ENCODE measurements around the gene TST.
A peak's percentile ranks its signal among the peaks of the same experiment; 100 is the strongest.

Gene TST

GRCh38 chr22:37065180-37065579 is 45.9 kb upstream of the TST start:
- H3K79me1 ChIP-seq (ENCODE audit: low read depth, low read length) = peaks cover 5% of the 10 kb centered on the region
- H2AK5ac ChIP-seq (ENCODE audit: low read depth, low read length) = no peak overlapping the region
- H2BK5ac ChIP-seq (ENCODE audit: low read length) = peak overlapping the region; percentile 77
- H3K23ac ChIP-seq (ENCODE audit: low read depth, low read length, poor library complexity) = no peak overlapping the region
- no CpG with 5 or more reads among the region's 3 CpGs for WGBS, 2 donors (ENCODE audit: extremely low coverage in 2 of 2, insufficient read length in 2 of 2, insufficient replicate concordance in 1 of 2)
- peaks cover 9 to 17% of the 10 kb centered on the region in 2 donors for H3K36me3 ChIP-seq (replicated peaks in 1 of 2; ENCODE audit: control insufficient read depth in 2 of 2, insufficient read depth in 2 of 2, low read length in 2 of 2)
- no peak overlapping the region for H3K9ac ChIP-seq (ENCODE audit: low read depth, low read length, poor library complexity)
- H2BK12ac ChIP-seq (ENCODE audit: low read length) = no peak overlapping the region
- H4K8ac ChIP-seq (ENCODE audit: low read depth, low read length) = no peak overlapping the region
- no peak overlapping the region for H2BK15ac ChIP-seq (ENCODE audit: low read length)
- no peak overlapping the region for H3K4me3 ChIP-seq (ENCODE audit: low read length in 2 of 2)
- no peak overlapping the region for H4K91ac ChIP-seq (ENCODE audit: low read depth, low read length, poor library complexity)
- no peak overlapping the region for H2BK120ac ChIP-seq (ENCODE audit: low read depth, low read length)
- H3K27me3 ChIP-seq (ENCODE audit: control insufficient read depth in 3 of 3, insufficient read depth in 3 of 3, low read depth in 1 of 3, low read length in 3 of 3) = peaks cover 4 to 27% (median 25%) of the 10 kb centered on the region in 3 experiments
- H3K14ac ChIP-seq (ENCODE audit: low read length) = no peak overlapping the region
- no peaks in the 10 kb centered on the region for H3K9me3 ChIP-seq (replicated peaks in 1 of 2; ENCODE audit: control insufficient read depth in 2 of 2, insufficient read depth in 1 of 2, low read depth in 1 of 2, low read length in 2 of 2)
- H3K4ac ChIP-seq (ENCODE audit: low read length) = no peak overlapping the region
- H2AFZ ChIP-seq (ENCODE audit: low read length) = no peak overlapping the region
- H3K18ac ChIP-seq (ENCODE audit: low read length) = no peak overlapping the region
- H3K4me2 ChIP-seq (ENCODE audit: insufficient read depth, low read length, poor library complexity, severe bottlenecking) = no peak overlapping the region
- no peak overlapping the region for H3K27ac ChIP-seq (replicated peaks; ENCODE audit: low read length)
- peaks cover 0 to 4% of the 10 kb centered on the region in 2 donors for H3K4me1 ChIP-seq (ENCODE audit: control insufficient read depth in 2 of 2, insufficient read depth in 1 of 2, low read depth in 1 of 2, low read length in 2 of 2)
- no peak for DNase-seq (ENCODE audit: low spot score)

GRCh38 chr22:37064553-37064952 is 45.3 kb upstream of the TST start:
- Histone ChIP-seq H3K36me3 (replicated peaks in 1 of 2; ENCODE audit: control insufficient read depth in 2 of 2, insufficient read depth in 2 of 2, low read length in 2 of 2) (peaks cover 15 to 23% of the 10 kb centered on the region in 2 donors), H4K8ac (ENCODE audit: low read depth, low read length) (no peak overlapping the region), H3K4ac (ENCODE audit: low read length) (no peak overlapping the region), H2BK120ac (ENCODE audit: low read depth, low read length) (no peak overlapping the region), H3K4me3 (ENCODE audit: low read length in 2 of 2) (no peak overlapping the region), H2BK12ac (ENCODE audit: low read length) (no peak overlapping the region), H2AFZ (ENCODE audit: low read length) (no peak overlapping the region), H2AK5ac (ENCODE audit: low read depth, low read length) (no peak overlapping the region), H2BK5ac (ENCODE audit: low read length) (peak overlapping the region; percentile 77), H2BK15ac (ENCODE audit: low read length) (no peak overlapping the region), H3K4me2 (ENCODE audit: insufficient read depth, low read length, poor library complexity, severe bottlenecking) (no peak overlapping the region), H3K23ac (ENCODE audit: low read depth, low read length, poor library complexity) (no peak overlapping the region), H3K18ac (ENCODE audit: low read length) (no peak overlapping the region), H3K9ac (ENCODE audit: low read depth, low read length, poor library complexity) (no peak overlapping the region), H3K4me1 (ENCODE audit: control insufficient read depth in 2 of 2, insufficient read depth in 1 of 2, low read depth in 1 of 2, low read length in 2 of 2) (peaks cover 0 to 4% of the 10 kb centered on the region in 2 donors), H3K9me3 (replicated peaks in 1 of 2; ENCODE audit: control insufficient read depth in 2 of 2, insufficient read depth in 1 of 2, low read depth in 1 of 2, low read length in 2 of 2) (no peaks in the 10 kb centered on the region), H3K27me3 (ENCODE audit: control insufficient read depth in 3 of 3, insufficient read depth in 3 of 3, low read depth in 1 of 3, low read length in 3 of 3) (peaks cover 4 to 21% (median 19%) of the 10 kb centered on the region in 3 experiments), H3K27ac (replicated peaks; ENCODE audit: low read length) (no peak overlapping the region), H3K79me1 (ENCODE audit: low read depth, low read length) (peaks cover 5% of the 10 kb centered on the region), H3K14ac (ENCODE audit: low read length) (no peak overlapping the region), H4K91ac (ENCODE audit: low read depth, low read length, poor library complexity) (no peak overlapping the region)
- DNase-seq (ENCODE audit: low spot score) = no peak
- no CpG with 5 or more reads among the region's 11 CpGs for WGBS, 2 donors (ENCODE audit: extremely low coverage in 2 of 2, insufficient read length in 2 of 2, insufficient replicate concordance in 1 of 2)

- H3K4ac ChIP-seq (ENCODE audit: low read length) = no peak overlapping the region
- no peak overlapping the region for H3K23ac ChIP-seq (ENCODE audit: low read depth, low read length, poor library complexity)
- no peaks in the 10 kb centered on the region for H3K9me3 ChIP-seq (replicated peaks in 1 of 2; ENCODE audit: control insufficient read depth in 2 of 2, insufficient read depth in 1 of 2, low read depth in 1 of 2, low read length in 2 of 2)
Measured at GRCh38 chr22:37063431-37064420, 44.5 kb upstream of the TST start.

GRCh38 chr22:37062702-37063381 is 43.6 kb upstream of the TST start:
- Histone ChIP-seq H4K91ac (ENCODE audit: low read depth, low read length, poor library complexity) (no peak overlapping the region), H2BK120ac (ENCODE audit: low read depth, low read length) (no peak overlapping the region), H3K4ac (ENCODE audit: low read length) (no peak overlapping the region), H2AFZ (ENCODE audit: low read length) (no peak overlapping the region), H3K4me3 (ENCODE audit: low read length in 2 of 2) (no peak overlapping the region), H3K9me3 (replicated peaks in 1 of 2; ENCODE audit: control insufficient read depth in 2 of 2, insufficient read depth in 1 of 2, low read depth in 1 of 2, low read length in 2 of 2) (no peaks in the 10 kb centered on the region), H2BK12ac (ENCODE audit: low read length) (no peak overlapping the region), H3K9ac (ENCODE audit: low read depth, low read length, poor library complexity) (no peak overlapping the region), H3K27me3 (ENCODE audit: control insufficient read depth in 3 of 3, insufficient read depth in 3 of 3, low read depth in 1 of 3, low read length in 3 of 3) (peaks cover 0 to 4% (median 3%) of the 10 kb centered on the region in 3 experiments), H3K14ac (ENCODE audit: low read length) (peak overlapping the region; percentile 21), H4K8ac (ENCODE audit: low read depth, low read length) (no peak overlapping the region), H2BK5ac (ENCODE audit: low read length) (no peak overlapping the region), H3K27ac (replicated peaks; ENCODE audit: low read length) (no peak overlapping the region), H3K23ac (ENCODE audit: low read depth, low read length, poor library complexity) (no peak overlapping the region), H3K4me1 (ENCODE audit: control insufficient read depth in 2 of 2, insufficient read depth in 1 of 2, low read depth in 1 of 2, low read length in 2 of 2) (no peaks in the 10 kb centered on the region), H2BK15ac (ENCODE audit: low read length) (no peak overlapping the region), H3K79me1 (ENCODE audit: low read depth, low read length) (peaks cover 5% of the 10 kb centered on the region), H3K4me2 (ENCODE audit: insufficient read depth, low read length, poor library complexity, severe bottlenecking) (no peak overlapping the region), H3K18ac (ENCODE audit: low read length) (peak overlapping the region; percentile 28), H3K36me3 (replicated peaks in 1 of 2; ENCODE audit: control insufficient read depth in 2 of 2, insufficient read depth in 2 of 2, low read length in 2 of 2) (peaks cover 23 to 40% of the 10 kb centered on the region in 2 donors), H2AK5ac (ENCODE audit: low read depth, low read length) (no peak overlapping the region)
- no CpG with 5 or more reads among the region's 15 CpGs for WGBS, 2 donors (ENCODE audit: extremely low coverage in 2 of 2, insufficient read length in 2 of 2, insufficient replicate concordance in 1 of 2)
- no peak for DNase-seq (ENCODE audit: low spot score)

More at GRCh38 chr22:37063431-37064420, 44.5 kb upstream of the TST start:
- Histone ChIP-seq H3K4me1 (ENCODE audit: control insufficient read depth in 2 of 2, insufficient read depth in 1 of 2, low read depth in 1 of 2, low read length in 2 of 2) (peaks cover 0 to 1% of the 10 kb centered on the region in 2 donors), H3K14ac (ENCODE audit: low read length) (no peak overlapping the region), H2AK5ac (ENCODE audit: low read depth, low read length) (no peak overlapping the region), H4K91ac (ENCODE audit: low read depth, low read length, poor library complexity) (no peak overlapping the region), H3K18ac (ENCODE audit: low read length) (no peak overlapping the region), H3K4me2 (ENCODE audit: insufficient read depth, low read length, poor library complexity, severe bottlenecking) (no peak overlapping the region), H2BK120ac (ENCODE audit: low read depth, low read length) (no peak overlapping the region), H4K8ac (ENCODE audit: low read depth, low read length) (no peak overlapping the region), H3K27ac (replicated peaks; ENCODE audit: low read length) (no peak overlapping the region), H3K9ac (ENCODE audit: low read depth, low read length, poor library complexity) (no peak overlapping the region), H2BK15ac (ENCODE audit: low read length) (no peak overlapping the region), H2AFZ (ENCODE audit: low read length) (no peak overlapping the region), H3K36me3 (replicated peaks in 1 of 2; ENCODE audit: control insufficient read depth in 2 of 2, insufficient read depth in 2 of 2, low read length in 2 of 2) (peaks cover 21 to 32% of the 10 kb centered on the region in 2 donors), H3K79me1 (ENCODE audit: low read depth, low read length) (peaks cover 5% of the 10 kb centered on the region), H3K4me3 (ENCODE audit: low read length in 2 of 2) (no peak overlapping the region), H2BK12ac (ENCODE audit: low read length) (no peak overlapping the region), H3K27me3 (ENCODE audit: control insufficient read depth in 3 of 3, insufficient read depth in 3 of 3, low read depth in 1 of 3, low read length in 3 of 3) (peaks cover 2 to 13% (median 11%) of the 10 kb centered on the region in 3 experiments), H2BK5ac (ENCODE audit: low read length) (peak overlapping the region; percentile 29)
- no peak for DNase-seq (ENCODE audit: low spot score)
- no CpG with 5 or more reads among the region's 28 CpGs for WGBS, 2 donors (ENCODE audit: extremely low coverage in 2 of 2, insufficient read length in 2 of 2, insufficient replicate concordance in 1 of 2)

All from neuronal stem cell (in vitro differentiated cells).